GM12891 (cell line): ENCODE measurements around the gene GLT8D1.

Experiments used
- DNase-seq: peaks from one replicate; pipeline ENCODE4 v3.0.0; 2011; ENCODE audit warnings: low spot score; ENCODE audit not compliant: insufficient read length
- FAIRE-seq: peaks from 2 replicates; lab custom pipeline; 2011; peaks lifted over from hg19 to GRCh38; lab: Jason Lieb, UNC
- PAX5 ChIP-seq: IDR thresholded peaks from 2 replicates; pipeline ENCODE4 v1.6.1; 2011; ENCODE audit warnings: low read length, moderate library complexity, mild to moderate bottlenecking; ENCODE audit not compliant: insufficient read depth, severe bottlenecking
- POLR2A ChIP-seq: IDR thresholded peaks from 2 replicates; pipeline ENCODE4 v1.6.1; 2011; ENCODE audit warnings: low read depth, low read length, control low read depth
- POLR2AphosphoS5 ChIP-seq: IDR thresholded peaks from 2 replicates; pipeline ENCODE4 v1.6.1; 2011; ENCODE audit warnings: low read depth, low read length, control low read depth
- POU2F2 ChIP-seq: IDR thresholded peaks from 2 replicates; pipeline ENCODE4 v1.6.1; 2011; ENCODE audit warnings: low read depth, mild to moderate bottlenecking, control low read depth, low read length, moderate library complexity
- SPI1 ChIP-seq: IDR thresholded peaks from 2 replicates; pipeline ENCODE4 v1.6.1; 2011; ENCODE audit warnings: low read depth, low read length, control low read depth
- TAF1 ChIP-seq: IDR thresholded peaks from 2 replicates; pipeline ENCODE4 v1.6.1; 2011; ENCODE audit warnings: low read depth, low read length, control low read depth

The GLT8D1 gene

DNA sequence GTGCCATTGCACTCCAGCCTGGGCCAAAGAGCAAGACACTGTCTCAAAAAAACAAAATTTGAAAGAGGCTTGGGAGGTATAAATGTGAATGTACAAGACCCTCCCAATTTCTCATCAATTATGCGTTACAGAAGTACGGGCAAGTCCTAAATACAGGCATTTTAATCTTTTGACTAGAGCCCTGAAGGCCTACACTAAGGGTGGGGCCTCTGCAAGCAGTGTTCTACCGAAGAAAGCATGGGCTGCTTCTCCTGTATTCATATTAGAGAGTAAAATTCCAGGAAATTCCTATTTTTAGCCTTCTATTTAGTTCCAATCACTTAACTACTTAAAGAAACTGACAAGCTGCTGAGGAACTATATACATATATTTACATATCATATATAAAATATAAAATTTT, 45.5 kb downstream of the GLT8D1 start:
- FAIRE-seq, result no peak
- TF ChIP-seq TAF1 (no peak), POLR2AphosphoS5 (no peak), SPI1 (no peak), PAX5 (no peak), POLR2A (no peak), POU2F2 (no peak)
- DNase-seq, result no peak

- TF ChIP-seq POU2F2 (no peak), PAX5 (no peak), TAF1 (no peak), SPI1 (no peak), POLR2A (no peak), POLR2AphosphoS5 (no peak)
- DNase-seq, result no peak
- FAIRE-seq, result peak; percentile 28
Measured at GRCh38 chr3:52655895-52656294, 49.7 kb downstream of the GLT8D1 start.

DNA sequence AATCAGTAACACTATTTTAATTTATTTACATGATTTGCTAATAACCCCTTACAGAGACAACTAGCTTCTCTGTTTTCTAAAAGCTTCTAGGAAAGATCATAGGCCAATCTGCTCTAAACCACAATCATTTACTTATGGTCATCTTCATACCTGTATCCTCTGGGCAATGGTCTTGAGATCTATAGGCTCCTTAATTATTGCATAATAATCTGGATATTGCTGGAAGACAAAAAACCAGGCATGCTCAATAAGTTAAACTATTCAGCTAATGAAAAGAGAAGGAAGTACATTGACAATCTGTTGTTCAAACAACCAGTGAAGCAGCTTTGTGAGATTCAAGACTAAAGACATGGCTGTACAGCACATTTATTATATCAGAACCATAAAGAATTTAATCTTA, 54.0 kb downstream of the GLT8D1 start:
- TF ChIP-seq POU2F2 (no peak), POLR2A (no peak), POLR2AphosphoS5 (no peak)
- DNase-seq, result no peak
- FAIRE-seq, result no peak

- no peak for DNase-seq
- FAIRE-seq, result peak; percentile 26
- no peak for TF ChIP-seq SPI1
- TF ChIP-seq POLR2AphosphoS5, result no peak
- TF ChIP-seq PAX5, result no peak
- no peak for TF ChIP-seq POU2F2
- no peak for TF ChIP-seq TAF1
- no peak for TF ChIP-seq POLR2A
Measured at GRCh38 chr3:52650439-52650838, 55.2 kb downstream of the GLT8D1 start.

GRCh38 chr3:52649461-52650210, 56.0 kb downstream of the GLT8D1 start:
- FAIRE-seq (no peak), DNase-seq (no peak)
- no peak for TF ChIP-seq TAF1
- TF ChIP-seq SPI1, result no peak
- no peak for TF ChIP-seq POLR2AphosphoS5

DNA sequence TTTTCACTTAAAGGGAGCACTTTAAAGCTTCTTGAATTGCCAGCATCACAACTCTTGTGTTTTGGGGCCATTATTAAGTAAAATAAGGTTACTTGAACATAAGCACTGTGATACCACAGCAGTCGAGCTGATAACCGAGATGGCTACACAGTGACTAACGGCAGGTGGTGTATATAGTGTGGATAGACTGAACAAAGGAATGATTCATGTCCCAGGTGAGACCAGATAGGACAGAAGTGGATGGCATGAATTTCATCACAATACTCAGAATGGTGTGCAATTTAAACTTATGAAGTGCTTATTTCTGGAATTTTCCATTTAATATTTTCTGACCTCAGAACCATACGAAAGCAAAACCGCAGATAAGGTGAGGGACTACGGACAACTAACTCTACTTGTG, 60.0 kb downstream of the GLT8D1 start:
- FAIRE-seq, result no peak
- TF ChIP-seq POLR2A (no peak), SPI1 (no peak), POU2F2 (no peak), POLR2AphosphoS5 (no peak), TAF1 (no peak), PAX5 (no peak)
- DNase-seq, result no peak
